Large intestine (tissue), 3 donors: Measurements from ENCODE around the gene HSP90AB1. TPM values are rescaled to one million over a fixed set of nuclear protein-coding genes. Genes with fewer than 3 reads are reported as not detected.

Experiments used
- DNase-seq, 2 donors: peaks; one replicate each; pipeline versions ENCODE4 v3.0.0 to v3.0.0-alpha.2; 2013
- H3K27ac ChIP-seq: one replicate; pipeline ENCODE4 v1.5.1; 2013; ENCODE audit warnings: low read length
- H3K27me3 ChIP-seq: 2 replicates; pipeline ENCODE4 v1.6.1; 2013; ENCODE audit warnings: low read length; ENCODE audit not compliant: control insufficient read depth, insufficient read depth
- H3K36me3 ChIP-seq: 2 replicates; pipeline ENCODE4 v1.6.1; 2013; ENCODE audit warnings: low read length; ENCODE audit not compliant: control insufficient read depth, insufficient read depth
- H3K4me1 ChIP-seq: one replicate; pipeline ENCODE4 v1.6.1; 2013; ENCODE audit warnings: low read length; ENCODE audit not compliant: control insufficient read depth, insufficient read depth
- H3K4me3 ChIP-seq: one replicate; pipeline ENCODE4 v1.5.1; 2013; ENCODE audit warnings: low read length
- H3K9me3 ChIP-seq: one replicate; pipeline ENCODE4 v1.6.1; 2013; ENCODE audit warnings: mild to moderate bottlenecking, low read depth, low read length, moderate library complexity; ENCODE audit not compliant: control insufficient read depth
- WGBS: methylation state at CpG from one replicate; pipeline ENCODE4 v1.1.5; 2013; ENCODE audit warnings: low lambda C conversion rate; ENCODE audit not compliant: insufficient coverage; 5-methylcytosine and 5-hydroxymethylcytosine counted together
- polyA plus RNA-seq: library from polyadenylated mRNA; unstranded; fragments of 120-200 nt; gene quantifications from one replicate; pipeline ENCODE4 v1.2.1, GENCODE V29; 2013

Gene HSP90AB1
- polyA plus RNA-seq, 1 donor, result 830 TPM

- Histone ChIP-seq H3K27ac (no peak overlapping the region), H3K4me1 (peaks cover 27% of the 10 kb centered on the region), H3K36me3 (peaks cover 11% of the 10 kb centered on the region), H3K4me3 (no peak overlapping the region), H3K9me3 (no peaks in the 10 kb centered on the region), H3K27me3 (no peaks in the 10 kb centered on the region)
- WGBS, result no CpG with 5 or more reads among the region's 6 CpGs
- no peak for DNase-seq
Observed at GRCh38 chr6:44235891-44236516, 10.9 kb upstream of the HSP90AB1 start.

- H3K27me3 ChIP-seq, result no peaks in the 10 kb centered on the region
- WGBS, result no CpG with 5 or more reads among the region's 22 CpGs
Observed at GRCh38 chr6:44237021-44237812, 9.7 kb upstream of the HSP90AB1 start.

GRCh38 chr6:44237813-44238433, 9.0 kb upstream of the HSP90AB1 start:
- Histone ChIP-seq H3K4me1 (peaks cover 27% of the 10 kb centered on the region), H3K4me3 (peak overlapping the region; percentile 69), H3K36me3 (peaks cover 3% of the 10 kb centered on the region), H3K27ac (peak overlapping the region; percentile 90), H3K27me3 (no peaks in the 10 kb centered on the region), H3K9me3 (no peaks in the 10 kb centered on the region)
- no CpG with 5 or more reads among the region's 42 CpGs for WGBS
- DNase-seq, result peak; percentile 71 to 84

More at GRCh38 chr6:44237021-44237812, 9.7 kb upstream of the HSP90AB1 start:
- peak overlapping the region; percentile 90 for H3K27ac ChIP-seq
- no peaks in the 10 kb centered on the region for H3K9me3 ChIP-seq
- DNase-seq, result peak; percentile 93 to 97
- peak overlapping the region; percentile 69 for H3K4me3 ChIP-seq
- H3K36me3 ChIP-seq, result peaks cover 5% of the 10 kb centered on the region
- peaks cover 27% of the 10 kb centered on the region for H3K4me1 ChIP-seq

GRCh38 chr6:44238687-44239350, 8.1 kb upstream of the HSP90AB1 start:
- WGBS, result no CpG with 5 or more reads among the region's 7 CpGs
- no peak for DNase-seq
- peaks cover 26% of the 10 kb centered on the region for H3K4me1 ChIP-seq
- H3K9me3 ChIP-seq, result no peaks in the 10 kb centered on the region
- peak overlapping the region; percentile 90 for H3K27ac ChIP-seq
- H3K4me3 ChIP-seq, result no peak overlapping the region
- no peaks in the 10 kb centered on the region for H3K27me3 ChIP-seq
- H3K36me3 ChIP-seq, result no peaks in the 10 kb centered on the region

GRCh38 chr6:44243345-44243744, 3.6 kb upstream of the HSP90AB1 start:
- Histone ChIP-seq H3K9me3 (no peaks in the 10 kb centered on the region), H3K4me1 (peaks cover 6% of the 10 kb centered on the region), H3K36me3 (no peaks in the 10 kb centered on the region), H3K4me3 (no peak overlapping the region), H3K27ac (no peak overlapping the region), H3K27me3 (no peaks in the 10 kb centered on the region)
- DNase-seq, result no peak
- WGBS, result 100% methylated on average over 4 of the region's 7 CpGs

- no peak for DNase-seq
- WGBS, result no CpG with 5 or more reads among the region's 12 CpGs
- Histone ChIP-seq H3K4me1 (peaks cover 8% of the 10 kb centered on the region), H3K4me3 (peak overlapping the region; percentile 96), H3K27ac (peak overlapping the region; percentile 94), H3K9me3 (no peaks in the 10 kb centered on the region), H3K27me3 (no peaks in the 10 kb centered on the region), H3K36me3 (peaks cover 20% of the 10 kb centered on the region)
Observed at GRCh38 chr6:44245391-44245911, 1.4 kb upstream of the HSP90AB1 start.

GRCh38 chr6:44245912-44246662, 814 bp upstream of the HSP90AB1 start:
- peak; percentile 83 to 94 for DNase-seq
- H3K4me3 ChIP-seq, result peak overlapping the region; percentile 96
- peak overlapping the region; percentile 94 for H3K27ac ChIP-seq
- H3K9me3 ChIP-seq, result no peaks in the 10 kb centered on the region
- peaks cover 26% of the 10 kb centered on the region for H3K36me3 ChIP-seq
- no CpG with 5 or more reads among the region's 62 CpGs for WGBS
- H3K4me1 ChIP-seq, result peaks cover 8% of the 10 kb centered on the region
- no peaks in the 10 kb centered on the region for H3K27me3 ChIP-seq

GRCh38 chr6:44247338-44248302, 719 bp downstream of the HSP90AB1 start:
- peak overlapping the region; percentile 96 for H3K4me3 ChIP-seq
- H3K36me3 ChIP-seq, result peaks cover 40% of the 10 kb centered on the region
- peak; percentile 65 to 84 for DNase-seq
- peaks cover 8% of the 10 kb centered on the region for H3K4me1 ChIP-seq
- H3K27ac ChIP-seq, result peak overlapping the region; percentile 94
- no peaks in the 10 kb centered on the region for H3K9me3 ChIP-seq
- H3K27me3 ChIP-seq, result no peaks in the 10 kb centered on the region
- WGBS, result no CpG with 5 or more reads among the region's 52 CpGs

GRCh38 chr6:44248579-44248978, 1.7 kb downstream of the HSP90AB1 start:
- no peaks in the 10 kb centered on the region for H3K9me3 ChIP-seq
- H3K27ac ChIP-seq, result no peak overlapping the region
- no peak for DNase-seq
- WGBS, result no CpG with 5 or more reads among the region's 1 CpG
- peak overlapping the region; percentile 96 for H3K4me3 ChIP-seq
- peaks cover 8% of the 10 kb centered on the region for H3K4me1 ChIP-seq
- H3K36me3 ChIP-seq, result peaks cover 50% of the 10 kb centered on the region
- no peaks in the 10 kb centered on the region for H3K27me3 ChIP-seq
